ENCODE measurements around the gene KCNQ1.

The KCNQ1 gene

GRCh38 chr11:2728663-2729332 is 284.0 kb downstream of the KCNQ1 start:
- Histone ChIP-seq H3K4me3 (ENCODE audit: control insufficient read depth in 1 of 7, extremely low read depth in 1 of 7, insufficient read depth in 4 of 7, low read depth in 2 of 7, low read length in 6 of 7) (no peak overlapping the region), H3K27ac (ENCODE audit: insufficient read depth in 1 of 2, low read depth in 1 of 2, low read length in 2 of 2, poor library complexity in 1 of 2, severe bottlenecking in 2 of 2) (no peak overlapping the region), H3K9me3 (ENCODE audit: control extremely low read depth in 1 of 5, control insufficient read depth in 4 of 5, insufficient read depth in 2 of 5, low read depth in 1 of 5, low read length in 4 of 5) (peaks cover 0 to 11% (median 0%) of the 10 kb centered on the region in 5 experiments), H3K4me1 (ENCODE audit: control extremely low read depth in 1 of 4, control insufficient read depth in 4 of 4, insufficient read depth in 4 of 4, low read length in 3 of 4) (peaks cover 0 to 1% (median 0%) of the 10 kb centered on the region in 4 experiments), H3K27me3 (replicated peaks in 2 of 5; ENCODE audit: control insufficient read depth in 4 of 5, insufficient read depth in 5 of 5, low read length in 4 of 5) (no peaks in the 10 kb centered on the region), H3K36me3 (ENCODE audit: control insufficient read depth in 4 of 4, insufficient read depth in 4 of 4, low read length in 3 of 4) (no peaks in the 10 kb centered on the region)
- ChIA-PET POLR2A (no interaction called here), CTCF (no interaction called here)
- 94% methylated on average over 16 of the region's 18 CpGs for WGBS (ENCODE audit: insufficient coverage)
- DNase-seq, result no peak

- POLR2A ChIA-PET, result no interaction called here
- peaks cover 0 to 8% (median 1%) of the 10 kb centered on the region in 4 experiments for H3K4me1 ChIP-seq (ENCODE audit: control extremely low read depth in 1 of 4, control insufficient read depth in 4 of 4, insufficient read depth in 4 of 4, low read length in 3 of 4)
- H3K9me3 ChIP-seq (ENCODE audit: control extremely low read depth in 1 of 5, control insufficient read depth in 4 of 5, insufficient read depth in 2 of 5, low read depth in 1 of 5, low read length in 4 of 5), result peaks cover 0 to 11% (median 0%) of the 10 kb centered on the region in 5 experiments
- CTCF ChIA-PET, result interaction anchor here (1.0 kb wide), 1 partner anchor 15 kb away, joined by 3 read pairs; no protein-coding TSS in a partner anchor
- H3K27me3 ChIP-seq (replicated peaks in 2 of 5; ENCODE audit: control insufficient read depth in 4 of 5, insufficient read depth in 5 of 5, low read length in 4 of 5), result no peaks in the 10 kb centered on the region
- H3K4me3 ChIP-seq (ENCODE audit: control insufficient read depth in 1 of 7, extremely low read depth in 1 of 7, insufficient read depth in 4 of 7, low read depth in 2 of 7, low read length in 6 of 7), result no peak overlapping the region
- WGBS (ENCODE audit: insufficient coverage), result 95% methylated on average over 7 of the region's 9 CpGs
- DNase-seq, result no peak
- H3K27ac ChIP-seq (ENCODE audit: insufficient read depth in 1 of 2, low read depth in 1 of 2, low read length in 2 of 2, poor library complexity in 1 of 2, severe bottlenecking in 2 of 2), result no peak overlapping the region
- no peaks in the 10 kb centered on the region for H3K36me3 ChIP-seq (ENCODE audit: control insufficient read depth in 4 of 4, insufficient read depth in 4 of 4, low read length in 3 of 4)
Observed at GRCh38 chr11:2729841-2730240, 285.0 kb downstream of the KCNQ1 start.

- no peaks in the 10 kb centered on the region for H3K36me3 ChIP-seq (ENCODE audit: control insufficient read depth in 4 of 4, insufficient read depth in 4 of 4, low read length in 3 of 4)
- WGBS (ENCODE audit: insufficient coverage), result 100% methylated on average over 3 of the region's 16 CpGs
- ChIA-PET POLR2A (no interaction called here), CTCF (interaction anchor here (1.0 to 1.2 kb wide), 2 partner anchors 13 to 16 kb away, joined by 3 to 4 read pairs; no protein-coding TSS in a partner anchor)
- no peak overlapping the region for H3K4me3 ChIP-seq (ENCODE audit: control insufficient read depth in 1 of 7, extremely low read depth in 1 of 7, insufficient read depth in 4 of 7, low read depth in 2 of 7, low read length in 6 of 7)
- H3K27ac ChIP-seq (ENCODE audit: insufficient read depth in 1 of 2, low read depth in 1 of 2, low read length in 2 of 2, poor library complexity in 1 of 2, severe bottlenecking in 2 of 2), result no peak overlapping the region
- peaks cover 0 to 11% (median 0%) of the 10 kb centered on the region in 5 experiments for H3K9me3 ChIP-seq (ENCODE audit: control extremely low read depth in 1 of 5, control insufficient read depth in 4 of 5, insufficient read depth in 2 of 5, low read depth in 1 of 5, low read length in 4 of 5)
- H3K27me3 ChIP-seq (replicated peaks in 2 of 5; ENCODE audit: control insufficient read depth in 4 of 5, insufficient read depth in 5 of 5, low read length in 4 of 5), result no peaks in the 10 kb centered on the region
- no peak for DNase-seq
- H3K4me1 ChIP-seq (ENCODE audit: control extremely low read depth in 1 of 4, control insufficient read depth in 4 of 4, insufficient read depth in 4 of 4, low read length in 3 of 4), result peaks cover 0 to 8% (median 1%) of the 10 kb centered on the region in 4 experiments
Observed at GRCh38 chr11:2730272-2731129, 285.7 kb downstream of the KCNQ1 start.

DNA sequence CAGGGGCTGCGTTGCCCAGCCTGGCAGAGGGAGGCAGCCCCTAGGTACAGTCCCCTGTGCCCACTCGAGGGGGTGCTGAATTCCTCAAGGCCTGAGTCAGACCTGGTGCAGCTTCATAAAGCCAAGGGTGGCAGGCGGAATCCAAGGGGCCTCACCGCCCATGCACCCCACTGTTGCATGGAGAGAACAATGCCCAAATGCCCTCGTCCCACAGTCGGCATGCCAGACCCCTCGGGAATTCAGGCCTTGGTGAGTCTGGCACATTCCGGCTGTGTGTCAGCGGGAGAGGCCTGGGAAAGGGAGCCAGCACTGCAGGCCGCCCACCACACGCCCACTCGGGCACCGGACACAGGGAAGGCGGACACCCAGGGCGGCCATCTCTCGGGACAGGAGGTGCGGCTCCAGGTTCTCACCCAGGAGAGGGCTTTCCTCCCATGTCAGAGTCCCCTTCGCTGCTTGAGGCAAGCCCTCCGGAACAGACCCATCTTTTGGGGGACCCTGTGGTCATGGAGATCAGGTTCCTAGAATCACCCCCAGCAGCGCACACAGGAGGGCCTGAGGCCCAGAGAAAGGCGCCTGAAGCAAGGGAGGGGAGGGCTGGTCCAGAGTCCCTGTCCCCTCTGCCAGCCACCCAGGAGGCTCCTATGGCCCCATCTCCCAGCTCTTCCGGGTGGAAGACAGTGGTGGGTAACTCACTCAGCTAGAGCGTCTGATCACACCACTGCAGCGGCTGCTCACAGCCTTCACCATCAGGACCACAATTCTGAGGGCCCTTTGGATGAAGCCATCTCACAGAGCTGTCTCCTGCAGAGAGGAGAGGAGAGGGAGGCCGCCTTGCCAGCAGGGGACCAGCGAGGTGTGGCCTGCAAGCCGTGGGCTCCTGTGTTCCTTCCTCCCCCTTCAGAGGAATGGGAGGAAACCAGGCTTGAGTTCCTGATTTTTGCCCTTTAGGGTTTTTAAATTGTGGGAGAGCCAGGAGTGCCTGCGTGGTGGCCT is 286.6 kb downstream of the KCNQ1 start:
- Histone ChIP-seq H3K4me1 (ENCODE audit: control extremely low read depth in 1 of 4, control insufficient read depth in 4 of 4, insufficient read depth in 4 of 4, low read length in 3 of 4) (peaks cover 0 to 8% (median 1%) of the 10 kb centered on the region in 4 experiments), H3K4me3 (ENCODE audit: control insufficient read depth in 1 of 7, extremely low read depth in 1 of 7, insufficient read depth in 4 of 7, low read depth in 2 of 7, low read length in 6 of 7) (no peak overlapping the region), H3K9me3 (ENCODE audit: control extremely low read depth in 1 of 5, control insufficient read depth in 4 of 5, insufficient read depth in 2 of 5, low read depth in 1 of 5, low read length in 4 of 5) (peaks cover 0 to 11% (median 0%) of the 10 kb centered on the region in 5 experiments), H3K27ac (ENCODE audit: insufficient read depth in 1 of 2, low read depth in 1 of 2, low read length in 2 of 2, poor library complexity in 1 of 2, severe bottlenecking in 2 of 2) (no peak overlapping the region), H3K27me3 (replicated peaks in 2 of 5; ENCODE audit: control insufficient read depth in 4 of 5, insufficient read depth in 5 of 5, low read length in 4 of 5) (no peaks in the 10 kb centered on the region), H3K36me3 (ENCODE audit: control insufficient read depth in 4 of 4, insufficient read depth in 4 of 4, low read length in 3 of 4) (no peaks in the 10 kb centered on the region)
- ChIA-PET POLR2A (no interaction called here), CTCF (interaction anchor here (1.0 to 1.2 kb wide), 2 partner anchors 12 to 47 kb away, joined by 3 to 4 read pairs; no protein-coding TSS in a partner anchor)
- WGBS (ENCODE audit: insufficient coverage), result 90% methylated on average over 24 of the region's 28 CpGs
- DNase-seq, result no peak

- ChIA-PET POLR2A (no interaction called here), CTCF (interaction anchor here (1.0 to 1.2 kb wide), 2 partner anchors 11 to 46 kb away, joined by 3 to 4 read pairs; no protein-coding TSS in a partner anchor)
- Histone ChIP-seq H3K4me1 (ENCODE audit: control extremely low read depth in 1 of 4, control insufficient read depth in 4 of 4, insufficient read depth in 4 of 4, low read length in 3 of 4) (peaks cover 0 to 8% (median 1%) of the 10 kb centered on the region in 4 experiments), H3K4me3 (ENCODE audit: control insufficient read depth in 1 of 7, extremely low read depth in 1 of 7, insufficient read depth in 4 of 7, low read depth in 2 of 7, low read length in 6 of 7) (no peak overlapping the region), H3K27me3 (replicated peaks in 2 of 5; ENCODE audit: control insufficient read depth in 4 of 5, insufficient read depth in 5 of 5, low read length in 4 of 5) (no peaks in the 10 kb centered on the region), H3K9me3 (ENCODE audit: control extremely low read depth in 1 of 5, control insufficient read depth in 4 of 5, insufficient read depth in 2 of 5, low read depth in 1 of 5, low read length in 4 of 5) (peaks cover 0 to 3% (median 0%) of the 10 kb centered on the region in 5 experiments), H3K27ac (ENCODE audit: insufficient read depth in 1 of 2, low read depth in 1 of 2, low read length in 2 of 2, poor library complexity in 1 of 2, severe bottlenecking in 2 of 2) (no peak overlapping the region), H3K36me3 (ENCODE audit: control insufficient read depth in 4 of 4, insufficient read depth in 4 of 4, low read length in 3 of 4) (no peaks in the 10 kb centered on the region)
- 96% methylated on average over 31 of the region's 32 CpGs for WGBS (ENCODE audit: insufficient coverage)
- DNase-seq, result no peak
Observed at GRCh38 chr11:2732261-2732939, 287.6 kb downstream of the KCNQ1 start.

DNA sequence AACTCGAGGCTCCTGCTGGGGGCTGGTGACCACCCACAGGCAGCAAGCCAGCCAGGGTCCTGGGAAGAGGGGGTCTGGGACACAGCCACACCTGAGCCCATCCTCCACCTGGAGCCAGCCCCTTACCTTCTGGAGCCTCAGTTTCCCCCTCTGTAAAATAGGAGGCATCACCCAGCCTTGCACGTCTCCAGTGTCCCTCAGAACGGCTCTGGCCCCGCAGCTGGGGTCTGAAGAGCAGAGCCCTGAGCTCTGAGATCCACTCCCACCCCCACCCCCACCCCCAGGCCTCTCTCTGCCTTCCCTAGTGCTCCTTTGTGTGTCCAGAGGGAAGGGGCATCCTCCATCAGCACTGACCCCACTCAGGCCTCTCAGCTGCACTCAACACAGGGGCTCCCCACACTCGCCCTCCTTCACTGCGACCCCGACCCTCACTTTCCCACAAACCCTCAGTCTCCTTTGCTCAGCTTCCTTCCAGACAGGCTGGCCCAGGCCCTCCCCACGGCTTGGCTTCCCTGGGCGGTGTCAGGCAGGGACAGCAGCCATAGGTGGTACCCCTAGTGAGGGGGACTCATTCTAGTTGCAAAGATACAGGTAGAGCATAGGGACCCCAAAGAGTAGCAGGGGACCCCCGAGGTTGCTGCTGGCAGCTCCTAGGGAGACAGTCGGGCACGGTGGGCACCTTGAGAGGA is 288.3 kb downstream of the KCNQ1 start:
- Histone ChIP-seq H3K36me3 (ENCODE audit: control insufficient read depth in 4 of 4, insufficient read depth in 4 of 4, low read length in 3 of 4) (no peaks in the 10 kb centered on the region), H3K4me1 (ENCODE audit: control extremely low read depth in 1 of 4, control insufficient read depth in 4 of 4, insufficient read depth in 4 of 4, low read length in 3 of 4) (peaks cover 0 to 14% (median 4%) of the 10 kb centered on the region in 4 experiments), H3K9me3 (ENCODE audit: control extremely low read depth in 1 of 5, control insufficient read depth in 4 of 5, insufficient read depth in 2 of 5, low read depth in 1 of 5, low read length in 4 of 5) (no peaks in the 10 kb centered on the region), H3K27me3 (replicated peaks in 2 of 5; ENCODE audit: control insufficient read depth in 4 of 5, insufficient read depth in 5 of 5, low read length in 4 of 5) (no peaks in the 10 kb centered on the region), H3K4me3 (ENCODE audit: control insufficient read depth in 1 of 7, extremely low read depth in 1 of 7, insufficient read depth in 4 of 7, low read depth in 2 of 7, low read length in 6 of 7) (no peak overlapping the region), H3K27ac (ENCODE audit: insufficient read depth in 1 of 2, low read depth in 1 of 2, low read length in 2 of 2, poor library complexity in 1 of 2, severe bottlenecking in 2 of 2) (no peak overlapping the region)
- CTCF ChIA-PET, result no interaction called here
- DNase-seq, result no peak
- POLR2A ChIA-PET, result no interaction called here
- 90% methylated on average over 11 of the region's 12 CpGs for WGBS (ENCODE audit: insufficient coverage)

Measured in common myeloid progenitor, CD34-positive (primary cell).